MM.1S (cell line): Measurements from ENCODE around the gene SPATA13.

Experiments used
- DNase-seq: peaks from one replicate; pipeline ENCODE4 v3.0.0-alpha.2; 2015
- H2AFZ ChIP-seq: fragments of 300-600 bp; sonication (generic); 2 replicates; pipeline ENCODE4 v1.6.0; 2016; ENCODE audit warnings: antibody characterized with exemption, low read length
- H3F3A ChIP-seq: fragments of 300-600 bp; sonication (generic); 2 replicates; pipeline ENCODE4 v1.6.1; 2016; ENCODE audit warnings: mild to moderate bottlenecking, antibody characterized with exemption, low read length, moderate library complexity, mixed read lengths; ENCODE audit not compliant: insufficient read depth
- H3K27ac ChIP-seq: fragments of 300-600 bp; sonication (generic); 2 replicates; pipeline ENCODE4 v1.5.1; 2016; ENCODE audit warnings: mild to moderate bottlenecking, low read length
- H3K27me3 ChIP-seq: fragments of 300-600 bp; sonication (generic); replicated peaks from 2 replicates; pipeline ENCODE4 v1.6.0; 2016; ENCODE audit warnings: low read length; ENCODE audit not compliant: insufficient read depth
- H3K36me3 ChIP-seq: fragments of 300-600 bp; sonication (generic); replicated peaks from 2 replicates; pipeline ENCODE4 v1.6.1; 2016; ENCODE audit warnings: mild to moderate bottlenecking, low read length, mixed read lengths; ENCODE audit not compliant: insufficient read depth
- H3K4me1 ChIP-seq: fragments of 300-600 bp; sonication (generic); 2 replicates; pipeline ENCODE4 v1.6.1; 2016; ENCODE audit warnings: low read length, mixed read lengths
- H3K4me2 ChIP-seq: fragments of 300-600 bp; sonication (generic); 2 replicates; pipeline ENCODE4 v1.6.0; 2016; ENCODE audit warnings: low read depth, low read length
- H3K4me3 ChIP-seq: fragments of 300-600 bp; sonication (generic); 2 replicates; pipeline ENCODE4 v1.5.1; 2016; ENCODE audit warnings: low read length, mixed read lengths
- H3K79me2 ChIP-seq: fragments of 300-600 bp; sonication (generic); 2 replicates; pipeline ENCODE4 v1.6.1; 2016; ENCODE audit warnings: mixed run types, low read length, mixed read lengths
- H3K9ac ChIP-seq: fragments of 300-600 bp; sonication (generic); 2 replicates; pipeline ENCODE4 v1.6.1; 2016; ENCODE audit warnings: low read length, mixed read lengths
- H3K9me2 ChIP-seq: fragments of 300-600 bp; sonication (generic); replicated peaks from 2 replicates; pipeline ENCODE4 v1.6.1; 2016; ENCODE audit warnings: mild to moderate bottlenecking, low read length, mixed read lengths; ENCODE audit not compliant: insufficient read depth
- H3K9me3 ChIP-seq: fragments of 300-600 bp; sonication (generic); replicated peaks from 2 replicates; pipeline ENCODE4 v1.6.1; 2016; ENCODE audit warnings: mild to moderate bottlenecking, low read length, mixed read lengths; ENCODE audit not compliant: insufficient read depth
- H4K20me1 ChIP-seq: fragments of 300-600 bp; sonication (generic); 2 replicates; pipeline ENCODE4 v1.6.1; 2016; ENCODE audit warnings: mild to moderate bottlenecking, low read length, moderate library complexity, mixed read lengths; ENCODE audit not compliant: insufficient read depth
- CTCF ChIP-seq: fragments of 300-600 bp; sonication (generic); IDR thresholded peaks from 2 replicates; pipeline ENCODE4 v1.5.1; 2016; ENCODE audit warnings: antibody characterized with exemption, low read length, mixed read lengths
- EZH2 ChIP-seq: fragments of 300-600 bp; sonication (generic); optimal IDR thresholded peaks from 2 replicates; pipeline ENCODE3; 2017; ENCODE audit warnings: low read depth, mild to moderate bottlenecking, antibody characterized with exemption, low read length, mixed read lengths
- EZH2phosphoT487 ChIP-seq: fragments of 300-600 bp; sonication (generic); IDR thresholded peaks from 2 replicates; pipeline ENCODE4 v1.6.1; 2018; ENCODE audit warnings: antibody characterized with exemption, low read length

Gene SPATA13

GRCh38 chr13:24338721-24339120 lies 178.2 kb downstream of the SPATA13 start:
- no peaks in the 10 kb centered on the region for H3F3A ChIP-seq
- TF ChIP-seq EZH2 (no peak), EZH2phosphoT487 (no peak), CTCF (no peak)
- H3K9me3 ChIP-seq = no peaks in the 10 kb centered on the region
- no peaks in the 10 kb centered on the region for H3K4me1 ChIP-seq
- H3K36me3 ChIP-seq = no peaks in the 10 kb centered on the region
- no peaks in the 10 kb centered on the region for H3K27me3 ChIP-seq
- H3K27ac ChIP-seq = no peak overlapping the region
- H3K4me3 ChIP-seq = no peak overlapping the region
- no peaks in the 10 kb centered on the region for H4K20me1 ChIP-seq
- H3K4me2 ChIP-seq = no peak overlapping the region
- no peaks in the 10 kb centered on the region for H3K79me2 ChIP-seq
- DNase-seq = no peak
- no peaks in the 10 kb centered on the region for H3K9me2 ChIP-seq
- H3K9ac ChIP-seq = no peak overlapping the region
- no peak overlapping the region for H2AFZ ChIP-seq

GRCh38 chr13:24339937-24340607 lies 179.6 kb downstream of the SPATA13 start:
- no peak overlapping the region for H3K4me3 ChIP-seq
- H3K4me2 ChIP-seq = no peak overlapping the region
- no peaks in the 10 kb centered on the region for H3K36me3 ChIP-seq
- H3K9me3 ChIP-seq = no peaks in the 10 kb centered on the region
- H3K9me2 ChIP-seq = no peaks in the 10 kb centered on the region
- no peaks in the 10 kb centered on the region for H3F3A ChIP-seq
- H3K27ac ChIP-seq = no peak overlapping the region
- no peak overlapping the region for H2AFZ ChIP-seq
- no peak for DNase-seq
- H4K20me1 ChIP-seq = no peaks in the 10 kb centered on the region
- no peaks in the 10 kb centered on the region for H3K27me3 ChIP-seq
- H3K9ac ChIP-seq = no peak overlapping the region
- no peaks in the 10 kb centered on the region for H3K4me1 ChIP-seq
- H3K79me2 ChIP-seq = no peaks in the 10 kb centered on the region
- TF ChIP-seq EZH2phosphoT487 (no peak), CTCF (no peak), EZH2 (no peak)

GRCh38 chr13:24340608-24340955 lies 180.1 kb downstream of the SPATA13 start:
- TF ChIP-seq CTCF (no peak), EZH2 (no peak), EZH2phosphoT487 (no peak)
- H3K27me3 ChIP-seq = no peaks in the 10 kb centered on the region
- no peak for DNase-seq

More at GRCh38 chr13:24340608-24340955, 180.1 kb downstream of the SPATA13 start:
- no peak overlapping the region for H2AFZ ChIP-seq
- H4K20me1 ChIP-seq = no peaks in the 10 kb centered on the region
- H3K4me1 ChIP-seq = no peaks in the 10 kb centered on the region
- H3K9ac ChIP-seq = no peak overlapping the region
- no peaks in the 10 kb centered on the region for H3F3A ChIP-seq
- H3K9me2 ChIP-seq = no peaks in the 10 kb centered on the region
- no peak overlapping the region for H3K27ac ChIP-seq
- H3K79me2 ChIP-seq = no peaks in the 10 kb centered on the region
- H3K36me3 ChIP-seq = no peaks in the 10 kb centered on the region
- no peak overlapping the region for H3K4me3 ChIP-seq
- H3K4me2 ChIP-seq = no peak overlapping the region
- no peaks in the 10 kb centered on the region for H3K9me3 ChIP-seq
